ENCODE results near the gene HTRA1.

The HTRA1 gene

GRCh38 chr10:122475100-122475499 lies 13.7 kb downstream of the HTRA1 start:
- H3K27me3 Mint-ChIP-seq = peaks cover 28% of the 10 kb centered on the region
- H3K4me1 Mint-ChIP-seq (ENCODE audit: low read depth) = peaks cover 10% of the 10 kb centered on the region
- no peak overlapping the region for H3K4me3 Mint-ChIP-seq
- H3K9me3 Mint-ChIP-seq = no peaks in the 10 kb centered on the region
- H3K36me3 Mint-ChIP-seq (ENCODE audit: low read depth) = no peaks in the 10 kb centered on the region
- H3K27ac Mint-ChIP-seq = no peak overlapping the region
- DNase-seq = no peak

GRCh38 chr10:122475591-122476332 lies 14.4 kb downstream of the HTRA1 start:
- H3K4me1 Mint-ChIP-seq (ENCODE audit: low read depth) = peaks cover 10% of the 10 kb centered on the region
- peaks cover 27% of the 10 kb centered on the region for H3K27me3 Mint-ChIP-seq
- DNase-seq = no peak
- no peaks in the 10 kb centered on the region for H3K9me3 Mint-ChIP-seq
- no peak overlapping the region for H3K4me3 Mint-ChIP-seq
- no peaks in the 10 kb centered on the region for H3K36me3 Mint-ChIP-seq (ENCODE audit: low read depth)
- H3K27ac Mint-ChIP-seq = no peak overlapping the region

GRCh38 chr10:122476333-122476695 lies 15.0 kb downstream of the HTRA1 start:
- Mint-ChIP-seq H3K4me1 (ENCODE audit: low read depth) (peaks cover 10% of the 10 kb centered on the region), H3K36me3 (ENCODE audit: low read depth) (no peaks in the 10 kb centered on the region), H3K27ac (no peak overlapping the region), H3K9me3 (no peaks in the 10 kb centered on the region), H3K4me3 (no peak overlapping the region), H3K27me3 (peaks cover 22% of the 10 kb centered on the region)
- DNase-seq = no peak

- H3K27ac Mint-ChIP-seq = no peak overlapping the region
- no peak overlapping the region for H3K4me3 Mint-ChIP-seq
- H3K9me3 Mint-ChIP-seq = peaks cover 3% of the 10 kb centered on the region
- no peaks in the 10 kb centered on the region for H3K36me3 Mint-ChIP-seq (ENCODE audit: low read depth)
- peaks cover 10% of the 10 kb centered on the region for H3K4me1 Mint-ChIP-seq (ENCODE audit: low read depth)
- peaks cover 20% of the 10 kb centered on the region for H3K27me3 Mint-ChIP-seq
- no peak for DNase-seq
Measured at GRCh38 chr10:122477436-122477835, 16.1 kb downstream of the HTRA1 start.

- H3K27me3 Mint-ChIP-seq = peaks cover 17% of the 10 kb centered on the region
- peaks cover 9% of the 10 kb centered on the region for H3K4me1 Mint-ChIP-seq (ENCODE audit: low read depth)
- DNase-seq = no peak
- H3K4me3 Mint-ChIP-seq = no peak overlapping the region
- H3K27ac Mint-ChIP-seq = no peak overlapping the region
- H3K36me3 Mint-ChIP-seq (ENCODE audit: low read depth) = no peaks in the 10 kb centered on the region
- peaks cover 3% of the 10 kb centered on the region for H3K9me3 Mint-ChIP-seq
Measured at GRCh38 chr10:122478971-122479370, 17.6 kb downstream of the HTRA1 start.

GRCh38 chr10:122480146-122480833 lies 18.9 kb downstream of the HTRA1 start:
- no peak for DNase-seq
- peaks cover 6% of the 10 kb centered on the region for H3K27me3 Mint-ChIP-seq

GRCh38 chr10:122481296-122482056 lies 20.1 kb downstream of the HTRA1 start:
- Mint-ChIP-seq H3K27ac (no peak overlapping the region), H3K4me3 (no peak overlapping the region), H3K36me3 (ENCODE audit: low read depth) (no peaks in the 10 kb centered on the region), H3K9me3 (peaks cover 3% of the 10 kb centered on the region), H3K4me1 (ENCODE audit: low read depth) (no peaks in the 10 kb centered on the region), H3K27me3 (peaks cover 3% of the 10 kb centered on the region)
- DNase-seq = no peak

More at GRCh38 chr10:122480146-122480833, 18.9 kb downstream of the HTRA1 start:
- Mint-ChIP-seq H3K9me3 (peaks cover 3% of the 10 kb centered on the region), H3K27ac (no peak overlapping the region), H3K4me1 (ENCODE audit: low read depth) (no peaks in the 10 kb centered on the region), H3K4me3 (no peak overlapping the region), H3K36me3 (ENCODE audit: low read depth) (no peaks in the 10 kb centered on the region)

- Mint-ChIP-seq H3K9me3 (peaks cover 3% of the 10 kb centered on the region), H3K4me1 (ENCODE audit: low read depth) (no peaks in the 10 kb centered on the region), H3K27me3 (peaks cover 3% of the 10 kb centered on the region), H3K36me3 (ENCODE audit: low read depth) (no peaks in the 10 kb centered on the region), H3K4me3 (no peak overlapping the region), H3K27ac (no peak overlapping the region)
- DNase-seq = no peak
Measured at GRCh38 chr10:122484276-122485060, 23.1 kb downstream of the HTRA1 start.

GRCh38 chr10:122485670-122486069 lies 24.3 kb downstream of the HTRA1 start:
- Mint-ChIP-seq H3K4me3 (no peak overlapping the region), H3K4me1 (ENCODE audit: low read depth) (peaks cover 6% of the 10 kb centered on the region)

GRCh38 chr10:122486406-122487080 lies 25.2 kb downstream of the HTRA1 start:
- no peak for DNase-seq
- H3K27ac Mint-ChIP-seq = no peak overlapping the region
- no peaks in the 10 kb centered on the region for H3K36me3 Mint-ChIP-seq (ENCODE audit: low read depth)
- H3K9me3 Mint-ChIP-seq = peaks cover 3% of the 10 kb centered on the region
- no peaks in the 10 kb centered on the region for H3K27me3 Mint-ChIP-seq
- H3K4me1 Mint-ChIP-seq (ENCODE audit: low read depth) = peaks cover 14% of the 10 kb centered on the region
- no peak overlapping the region for H3K4me3 Mint-ChIP-seq

More at GRCh38 chr10:122485670-122486069, 24.3 kb downstream of the HTRA1 start:
- H3K27me3 Mint-ChIP-seq = no peaks in the 10 kb centered on the region
- peaks cover 3% of the 10 kb centered on the region for H3K9me3 Mint-ChIP-seq
- no peak for DNase-seq
- no peak overlapping the region for H3K27ac Mint-ChIP-seq
- no peaks in the 10 kb centered on the region for H3K36me3 Mint-ChIP-seq (ENCODE audit: low read depth)

GRCh38 chr10:122487174-122487765 lies 25.9 kb downstream of the HTRA1 start:
- DNase-seq = no peak
- no peaks in the 10 kb centered on the region for H3K27me3 Mint-ChIP-seq
- no peaks in the 10 kb centered on the region for H3K9me3 Mint-ChIP-seq
- H3K4me3 Mint-ChIP-seq = no peak overlapping the region
- H3K27ac Mint-ChIP-seq = no peak overlapping the region
- no peaks in the 10 kb centered on the region for H3K36me3 Mint-ChIP-seq (ENCODE audit: low read depth)
- H3K4me1 Mint-ChIP-seq (ENCODE audit: low read depth) = peaks cover 20% of the 10 kb centered on the region

GRCh38 chr10:122490268-122490667 lies 28.9 kb downstream of the HTRA1 start:
- Mint-ChIP-seq H3K27ac (no peak overlapping the region), H3K36me3 (ENCODE audit: low read depth) (no peaks in the 10 kb centered on the region)

GRCh38 chr10:122490786-122491680 lies 29.7 kb downstream of the HTRA1 start:
- Mint-ChIP-seq H3K4me1 (ENCODE audit: low read depth) (peaks cover 25% of the 10 kb centered on the region), H3K9me3 (no peaks in the 10 kb centered on the region), H3K27ac (no peak overlapping the region), H3K36me3 (ENCODE audit: low read depth) (no peaks in the 10 kb centered on the region), H3K27me3 (peaks cover 2% of the 10 kb centered on the region), H3K4me3 (no peak overlapping the region)
- peak; percentile 43 for DNase-seq

More at GRCh38 chr10:122490268-122490667, 28.9 kb downstream of the HTRA1 start:
- Mint-ChIP-seq H3K27me3 (peaks cover 2% of the 10 kb centered on the region), H3K4me1 (ENCODE audit: low read depth) (peaks cover 20% of the 10 kb centered on the region), H3K4me3 (no peak overlapping the region), H3K9me3 (no peaks in the 10 kb centered on the region)
- DNase-seq = no peak

Data from activated T-cell treated with anti-CD3 and anti-CD28 coated beads, Interleukin-2, amount 50 U/mL, for 24 hours (primary cell).